Esophagus muscularis mucosa (tissue), 3 donors: ENCODE data around the gene DSC1.

Experiments used
- CTCF ChIP-seq, 3 experiments: fragments of 200-600 bp in 2 of 3; fragments of 450-650 bp in 1 of 3; sonication (generic) in 2 of 3; IDR thresholded peaks; one replicate each; pipeline ENCODE4 v1.5.1; 2017 to 2019; ENCODE audit warnings: antibody characterized with exemption in 3 of 3, mild to moderate bottlenecking in 2 of 3, moderate library complexity in 1 of 3
- POLR2AphosphoS5 ChIP-seq, 2 donors: sonication (generic); formaldehyde crosslinking; IDR thresholded peaks; one replicate each; pipeline ENCODE4 v1.6.1; 2017; ENCODE audit warnings: antibody characterized with exemption in 2 of 2

GRCh38 chr18:31098878-31099277 is 63.8 kb downstream of the DSC1 start:
- TF ChIP-seq CTCF (IDR thresholded peaks at IDR 0.05) = no peak
- no peak for TF ChIP-seq POLR2AphosphoS5 (IDR thresholded peaks at IDR 0.05)
